SK-N-SH treated with all-trans-retinoic acid at 6 μM for 48 hours (cell line): ENCODE data around the gene KDR.

Experiments
- ARNTL ChIP-seq: fragments of 450-650 bp; formaldehyde crosslinking; IDR thresholded peaks from 2 replicates; pipeline ENCODE4 v1.5.0; 2020; ENCODE audit warnings: low read depth, mild to moderate bottlenecking, moderate library complexity, borderline replicate concordance
- BACH2 ChIP-seq: fragments of 250-450 bp; sonication (Bioruptor Pico); IDR thresholded peaks from 2 replicates; pipeline ENCODE4 v1.9.0; 2021; ENCODE audit warnings: mild to moderate bottlenecking, borderline replicate concordance
- CSDC2 ChIP-seq: fragments of 250-450 bp; sonication (Bioruptor Pico); IDR thresholded peaks from 2 replicates; pipeline ENCODE4 v1.5.0; 2020; ENCODE audit warnings: mild to moderate bottlenecking, moderate library complexity
- GLIS3 ChIP-seq: fragments of 250-450 bp; sonication (Bioruptor Pico); IDR thresholded peaks from 2 replicates; pipeline ENCODE4 v1.5.0; 2020; ENCODE audit warnings: mild to moderate bottlenecking, moderate library complexity
- OSR1 ChIP-seq: fragments of 250-450 bp; sonication (Bioruptor Pico); IDR thresholded peaks from 2 replicates; pipeline ENCODE4 v1.8.0; 2022; ENCODE audit warnings: moderate library complexity, mild to moderate bottlenecking, inconsistent platforms
- PPARA ChIP-seq: fragments of 250-450 bp; sonication (Bioruptor Pico); IDR thresholded peaks from 2 replicates; pipeline ENCODE4 v1.5.0; 2020; ENCODE audit warnings: mild to moderate bottlenecking, borderline replicate concordance
- RARB ChIP-seq: fragments of 250-450 bp; sonication (Bioruptor Pico); IDR thresholded peaks from 2 replicates; pipeline ENCODE4 v1.8.0; 2021; ENCODE audit warnings: mild to moderate bottlenecking, moderate library complexity
- SNAI2 ChIP-seq: fragments of 250-450 bp; sonication (Bioruptor Pico); IDR thresholded peaks from 2 replicates; pipeline ENCODE4 v1.5.0; 2020; ENCODE audit warnings: mild to moderate bottlenecking, moderate library complexity
- ZFP3 ChIP-seq: fragments of 250-450 bp; sonication (Bioruptor Pico); IDR thresholded peaks from 2 replicates; pipeline ENCODE4 v1.5.0; 2020; ENCODE audit warnings: mild to moderate bottlenecking, moderate library complexity
- ZNF70 ChIP-seq: fragments of 450-650 bp; formaldehyde crosslinking; IDR thresholded peaks from 2 replicates; pipeline ENCODE4 v1.5.0; 2020; ENCODE audit warnings: mild to moderate bottlenecking, moderate library complexity
- TF ChIP-seq, protein P1 (sequence below): fragments of 250-450 bp; sonication (Bioruptor Pico); IDR thresholded peaks from 2 replicates; pipeline ENCODE4 v1.5.1; 2021; ENCODE audit warnings: mild to moderate bottlenecking, moderate library complexity
- TF ChIP-seq, protein P2 (sequence below): fragments of 250-450 bp; sonication (Bioruptor Pico); IDR thresholded peaks from 2 replicates; pipeline ENCODE4 v1.5.0; 2020; ENCODE audit warnings: mild to moderate bottlenecking, moderate library complexity
- TF ChIP-seq, protein P3 (sequence below): fragments of 250-450 bp; sonication (Bioruptor Pico); IDR thresholded peaks from 2 replicates; pipeline ENCODE4 v1.8.0; 2020; ENCODE audit warnings: mild to moderate bottlenecking, moderate library complexity, borderline replicate concordance
- TF ChIP-seq, protein P4 (sequence below): fragments of 250-450 bp; sonication (Bioruptor Pico); IDR thresholded peaks from 2 replicates; pipeline ENCODE4 v1.5.1; 2020; ENCODE audit warnings: low read depth, mild to moderate bottlenecking, moderate library complexity

DNA sequence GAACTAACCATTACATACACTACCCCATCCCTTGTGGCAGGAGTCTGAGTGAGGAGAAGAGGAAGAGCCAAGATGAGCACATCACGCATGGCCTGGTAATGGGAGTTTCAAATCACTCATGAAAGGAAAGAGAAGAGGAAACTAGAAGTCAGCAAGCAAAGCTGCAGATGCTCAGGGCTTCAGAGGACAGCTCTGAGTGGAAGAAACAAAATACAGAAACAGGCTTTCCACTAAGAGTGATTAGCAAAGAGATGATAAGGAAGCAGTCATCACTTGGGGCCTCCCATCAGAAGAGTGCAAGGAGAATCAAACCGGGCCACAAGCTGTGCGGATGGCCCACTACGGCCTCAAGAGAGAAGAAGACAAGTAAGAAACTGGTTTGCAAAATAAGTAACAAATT, 25.6 kb downstream of the KDR start:
- TF ChIP-seq, protein P1, sequence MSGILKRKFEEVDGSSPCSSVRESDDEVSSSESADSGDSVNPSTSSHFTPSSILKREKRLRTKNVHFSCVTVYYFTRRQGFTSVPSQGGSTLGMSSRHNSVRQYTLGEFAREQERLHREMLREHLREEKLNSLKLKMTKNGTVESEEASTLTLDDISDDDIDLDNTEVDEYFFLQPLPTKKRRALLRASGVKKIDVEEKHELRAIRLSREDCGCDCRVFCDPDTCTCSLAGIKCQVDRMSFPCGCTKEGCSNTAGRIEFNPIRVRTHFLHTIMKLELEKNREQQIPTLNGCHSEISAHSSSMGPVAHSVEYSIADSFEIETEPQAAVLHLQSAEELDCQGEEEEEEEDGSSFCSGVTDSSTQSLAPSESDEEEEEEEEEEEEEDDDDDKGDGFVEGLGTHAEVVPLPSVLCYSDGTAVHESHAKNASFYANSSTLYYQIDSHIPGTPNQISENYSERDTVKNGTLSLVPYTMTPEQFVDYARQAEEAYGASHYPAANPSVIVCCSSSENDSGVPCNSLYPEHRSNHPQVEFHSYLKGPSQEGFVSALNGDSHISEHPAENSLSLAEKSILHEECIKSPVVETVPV (CRISPR knock-in tag) = no peak
- TF ChIP-seq PPARA (CRISPR knock-in tag) = no peak
- TF ChIP-seq, protein P2, sequence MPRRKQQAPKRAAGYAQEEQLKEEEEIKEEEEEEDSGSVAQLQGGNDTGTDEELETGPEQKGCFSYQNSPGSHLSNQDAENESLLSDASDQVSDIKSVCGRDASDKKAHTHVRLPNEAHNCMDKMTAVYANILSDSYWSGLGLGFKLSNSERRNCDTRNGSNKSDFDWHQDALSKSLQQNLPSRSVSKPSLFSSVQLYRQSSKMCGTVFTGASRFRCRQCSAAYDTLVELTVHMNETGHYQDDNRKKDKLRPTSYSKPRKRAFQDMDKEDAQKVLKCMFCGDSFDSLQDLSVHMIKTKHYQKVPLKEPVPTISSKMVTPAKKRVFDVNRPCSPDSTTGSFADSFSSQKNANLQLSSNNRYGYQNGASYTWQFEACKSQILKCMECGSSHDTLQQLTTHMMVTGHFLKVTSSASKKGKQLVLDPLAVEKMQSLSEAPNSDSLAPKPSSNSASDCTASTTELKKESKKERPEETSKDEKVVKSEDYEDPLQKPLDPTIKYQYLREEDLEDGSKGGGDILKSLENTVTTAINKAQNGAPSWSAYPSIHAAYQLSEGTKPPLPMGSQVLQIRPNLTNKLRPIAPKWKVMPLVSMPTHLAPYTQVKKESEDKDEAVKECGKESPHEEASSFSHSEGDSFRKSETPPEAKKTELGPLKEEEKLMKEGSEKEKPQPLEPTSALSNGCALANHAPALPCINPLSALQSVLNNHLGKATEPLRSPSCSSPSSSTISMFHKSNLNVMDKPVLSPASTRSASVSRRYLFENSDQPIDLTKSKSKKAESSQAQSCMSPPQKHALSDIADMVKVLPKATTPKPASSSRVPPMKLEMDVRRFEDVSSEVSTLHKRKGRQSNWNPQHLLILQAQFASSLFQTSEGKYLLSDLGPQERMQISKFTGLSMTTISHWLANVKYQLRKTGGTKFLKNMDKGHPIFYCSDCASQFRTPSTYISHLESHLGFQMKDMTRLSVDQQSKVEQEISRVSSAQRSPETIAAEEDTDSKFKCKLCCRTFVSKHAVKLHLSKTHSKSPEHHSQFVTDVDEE (CRISPR knock-in tag) = no peak
- TF ChIP-seq ARNTL (CRISPR knock-in tag) = no peak
- TF ChIP-seq, protein P3, sequence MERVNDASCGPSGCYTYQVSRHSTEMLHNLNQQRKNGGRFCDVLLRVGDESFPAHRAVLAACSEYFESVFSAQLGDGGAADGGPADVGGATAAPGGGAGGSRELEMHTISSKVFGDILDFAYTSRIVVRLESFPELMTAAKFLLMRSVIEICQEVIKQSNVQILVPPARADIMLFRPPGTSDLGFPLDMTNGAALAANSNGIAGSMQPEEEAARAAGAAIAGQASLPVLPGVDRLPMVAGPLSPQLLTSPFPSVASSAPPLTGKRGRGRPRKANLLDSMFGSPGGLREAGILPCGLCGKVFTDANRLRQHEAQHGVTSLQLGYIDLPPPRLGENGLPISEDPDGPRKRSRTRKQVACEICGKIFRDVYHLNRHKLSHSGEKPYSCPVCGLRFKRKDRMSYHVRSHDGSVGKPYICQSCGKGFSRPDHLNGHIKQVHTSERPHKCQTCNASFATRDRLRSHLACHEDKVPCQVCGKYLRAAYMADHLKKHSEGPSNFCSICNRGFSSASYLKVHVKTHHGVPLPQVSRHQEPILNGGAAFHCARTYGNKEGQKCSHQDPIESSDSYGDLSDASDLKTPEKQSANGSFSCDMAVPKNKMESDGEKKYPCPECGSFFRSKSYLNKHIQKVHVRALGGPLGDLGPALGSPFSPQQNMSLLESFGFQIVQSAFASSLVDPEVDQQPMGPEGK (CRISPR knock-in tag) = no peak
- TF ChIP-seq, protein P4, sequence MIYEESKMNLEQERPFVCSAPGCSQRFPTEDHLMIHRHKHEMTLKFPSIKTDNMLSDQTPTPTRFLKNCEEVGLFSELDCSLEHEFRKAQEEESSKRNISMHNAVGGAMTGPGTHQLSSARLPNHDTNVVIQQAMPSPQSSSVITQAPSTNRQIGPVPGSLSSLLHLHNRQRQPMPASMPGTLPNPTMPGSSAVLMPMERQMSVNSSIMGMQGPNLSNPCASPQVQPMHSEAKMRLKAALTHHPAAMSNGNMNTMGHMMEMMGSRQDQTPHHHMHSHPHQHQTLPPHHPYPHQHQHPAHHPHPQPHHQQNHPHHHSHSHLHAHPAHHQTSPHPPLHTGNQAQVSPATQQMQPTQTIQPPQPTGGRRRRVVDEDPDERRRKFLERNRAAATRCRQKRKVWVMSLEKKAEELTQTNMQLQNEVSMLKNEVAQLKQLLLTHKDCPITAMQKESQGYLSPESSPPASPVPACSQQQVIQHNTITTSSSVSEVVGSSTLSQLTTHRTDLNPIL (CRISPR knock-in tag) = no peak
- no peak for TF ChIP-seq OSR1 (CRISPR knock-in tag)
- TF ChIP-seq CSDC2 (CRISPR knock-in tag) = no peak
- TF ChIP-seq GLIS3 (CRISPR knock-in tag) = no peak
- no peak for TF ChIP-seq ZNF70
- TF ChIP-seq RARB (CRISPR knock-in tag) = no peak
- no peak for TF ChIP-seq BACH2
- TF ChIP-seq SNAI2 (CRISPR knock-in tag) = no peak
- no peak for TF ChIP-seq ZFP3 (CRISPR knock-in tag)
